Activated T-helper 2 cell treated with anti-CD3 and anti-CD28 coated beads, Interferon-gamma antibody, Interleukin-2, Interleukin-4, amounts not matched to agents 10 μg/mL and 5 μg/mL and 100 μg/mL, durations not matched to agents 14 hours and 24 hours and 36 hours (primary cell): ENCODE data around the gene BTBD2. TPM values are rescaled to one million over a fixed set of nuclear protein-coding genes. Genes with fewer than 3 reads are reported as not detected.
A peak's percentile ranks its signal among the peaks of the same experiment; 100 is the strongest.

Source experiments
- DNase-seq: peaks from one replicate; pipeline ENCODE4 v3.0.0; 2021; ENCODE audit warnings: low spot score
- H3K27ac Mint-ChIP-seq: one replicate; pipeline ENCODE4 v1.8.0; 2021; ENCODE audit warnings: mixed read lengths
- H3K27me3 Mint-ChIP-seq: one replicate; pipeline ENCODE4 v1.8.0; 2021; ENCODE audit warnings: low read depth, mixed read lengths
- H3K36me3 Mint-ChIP-seq: one replicate; pipeline ENCODE4 v1.8.0; 2021; ENCODE audit warnings: low read depth, mixed read lengths
- H3K4me1 Mint-ChIP-seq: one replicate; pipeline ENCODE4 v1.8.0; 2021; ENCODE audit warnings: low read depth, mixed read lengths
- H3K4me3 Mint-ChIP-seq: one replicate; pipeline ENCODE4 v1.8.0; 2021; ENCODE audit warnings: low read depth, mild to moderate bottlenecking, moderate library complexity, mixed read lengths
- H3K9me3 Mint-ChIP-seq: one replicate; pipeline ENCODE4 v1.8.0; 2021; ENCODE audit warnings: mixed read lengths
- intact Hi-C: fragments of 100-400 bp; cut with micrococcal nuclease; formaldehyde crosslinking; loops from one replicate; pipeline ENCODE4 v1.15.1; 2023
- total RNA-seq: library from RNA; stranded (reverse); gene quantifications from 2 replicates; pipeline ENCODE4 v1.2.3, GENCODE V29; 2022

BTBD2 gene
- total RNA-seq, 1 donor from 2014 or later, result 47.0 TPM

DNA sequence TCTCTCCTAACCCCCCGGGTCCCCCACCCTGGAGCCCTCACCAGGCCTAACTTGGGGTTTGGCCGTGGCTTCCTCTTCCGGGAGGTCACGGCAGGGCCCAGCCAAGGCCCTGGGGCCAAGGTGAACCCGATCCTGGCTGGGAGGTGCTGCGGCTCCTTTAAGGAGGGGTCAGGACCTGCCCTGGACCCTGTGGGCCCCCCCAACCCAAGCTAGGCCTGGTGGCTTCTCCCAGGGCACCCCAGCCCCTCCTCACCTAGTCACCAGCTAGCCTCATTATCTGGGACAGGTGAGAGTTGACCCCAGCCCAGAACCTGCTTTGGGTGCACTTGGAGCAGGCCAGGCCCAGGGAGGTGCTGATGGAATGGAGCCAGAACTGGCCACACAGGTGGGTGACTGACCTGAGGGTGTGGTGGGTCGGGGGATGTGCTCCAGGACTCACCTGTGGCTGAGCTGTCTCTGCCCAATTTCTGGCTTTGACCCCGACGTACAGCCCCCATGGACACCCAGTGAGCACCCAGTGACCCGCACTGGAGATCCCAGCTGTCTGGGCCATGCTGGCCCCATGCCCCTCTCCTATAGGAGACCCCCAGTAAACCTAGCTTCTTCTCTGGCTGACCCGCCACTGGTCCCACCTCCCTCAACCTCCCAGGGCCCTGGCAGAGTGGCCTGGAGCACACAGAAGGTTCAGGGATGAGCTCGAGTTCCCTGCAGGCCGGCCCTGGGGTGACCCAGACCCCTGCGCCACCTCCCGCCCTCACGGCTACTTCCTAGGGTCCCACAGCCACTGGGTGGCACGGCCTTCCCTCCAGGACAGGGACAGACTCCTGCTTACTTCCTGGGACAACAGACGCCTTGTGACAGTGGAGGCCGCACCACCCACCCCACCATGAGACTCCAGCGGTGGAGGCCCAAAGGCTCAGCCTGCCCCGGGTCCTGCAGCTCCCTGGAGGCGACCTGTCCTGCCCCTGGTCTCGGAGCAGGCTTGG, 42.3 kb upstream of the BTBD2 start:
- no peak for DNase-seq
- intact Hi-C loops, result no loop called here
- H3K27me3 Mint-ChIP-seq, result no peaks in the 10 kb centered on the region
- no peak overlapping the region for H3K4me3 Mint-ChIP-seq
- H3K9me3 Mint-ChIP-seq, result no peaks in the 10 kb centered on the region
- peak overlapping the region; percentile 46 for H3K27ac Mint-ChIP-seq
- H3K4me1 Mint-ChIP-seq, result peaks cover 34% of the 10 kb centered on the region
- no peaks in the 10 kb centered on the region for H3K36me3 Mint-ChIP-seq

DNA sequence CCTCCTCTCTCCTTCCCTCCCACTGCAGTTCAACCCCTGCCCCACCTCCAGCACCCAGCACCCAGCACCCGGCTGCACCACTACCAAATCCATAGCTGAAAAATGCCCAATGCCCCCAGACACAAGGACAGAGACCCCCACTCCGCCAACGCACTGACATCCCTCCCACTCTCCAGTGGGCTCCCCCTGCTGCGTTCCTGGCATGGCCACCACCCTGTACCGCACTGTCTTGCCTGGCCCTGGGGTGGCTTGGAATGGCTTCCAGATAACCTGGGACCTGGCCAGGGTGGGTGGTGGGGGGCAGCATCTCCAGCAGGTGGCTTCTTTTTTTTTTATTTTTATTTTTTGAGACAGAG, 41.3 kb upstream of the BTBD2 start:
- H3K27ac Mint-ChIP-seq, result peak overlapping the region; percentile 72
- H3K36me3 Mint-ChIP-seq, result no peaks in the 10 kb centered on the region
- peak overlapping the region; percentile 45 for H3K4me3 Mint-ChIP-seq
- no peaks in the 10 kb centered on the region for H3K27me3 Mint-ChIP-seq
- no peak for DNase-seq
- no peaks in the 10 kb centered on the region for H3K9me3 Mint-ChIP-seq
- intact Hi-C loops, result no loop called here
- H3K4me1 Mint-ChIP-seq, result peaks cover 32% of the 10 kb centered on the region

DNA sequence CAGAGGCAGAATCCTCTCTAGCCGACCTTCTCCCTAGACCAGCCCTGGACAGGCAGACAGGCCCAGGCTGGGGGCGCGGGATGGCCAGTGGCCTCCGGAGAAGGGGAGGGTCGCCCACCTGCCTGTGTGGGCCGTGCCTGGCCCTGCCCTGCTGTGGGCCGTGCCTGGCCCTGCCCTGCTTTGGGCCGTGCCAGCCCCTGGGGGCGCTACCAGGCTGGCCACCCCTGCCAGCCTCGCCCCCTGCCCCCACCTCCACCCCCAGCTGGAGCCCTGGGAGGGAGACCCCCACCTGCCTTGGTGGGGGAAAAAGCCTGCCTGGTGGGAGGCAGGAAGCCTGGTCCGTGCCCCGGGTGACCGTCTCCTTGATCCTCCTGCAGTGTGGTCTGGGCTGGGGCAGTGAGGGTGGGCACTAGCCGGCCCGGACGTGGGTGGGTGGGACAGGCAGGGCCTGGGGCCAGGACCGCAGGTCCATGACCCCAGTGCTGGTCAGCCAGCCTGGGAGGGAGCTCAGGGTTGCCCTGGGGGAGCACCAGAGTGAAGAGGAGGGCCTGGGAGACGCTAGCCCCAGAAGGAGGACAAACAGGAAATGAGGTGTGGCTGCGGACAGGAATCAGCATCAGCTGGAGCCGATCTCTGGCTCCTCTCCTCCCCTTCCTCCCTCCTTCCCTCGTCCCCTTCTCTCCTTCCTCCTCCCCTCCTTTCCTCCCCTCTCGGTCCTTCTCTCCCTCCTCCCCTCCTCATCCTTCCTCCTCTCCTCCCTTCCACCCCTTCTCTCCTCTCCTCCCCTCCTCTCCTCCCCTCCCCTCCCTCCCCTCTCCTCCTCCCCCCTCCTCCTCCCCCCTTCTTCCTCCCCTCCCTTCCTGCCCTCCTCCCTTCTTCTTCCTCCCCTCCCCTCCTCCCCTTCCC, 40.7 kb upstream of the BTBD2 start:
- H3K27me3 Mint-ChIP-seq, result no peaks in the 10 kb centered on the region
- peaks cover 36% of the 10 kb centered on the region for H3K4me1 Mint-ChIP-seq
- DNase-seq, result no peak
- intact Hi-C loops, result no loop called here
- peak overlapping the region; percentile 75 for H3K4me3 Mint-ChIP-seq
- no peaks in the 10 kb centered on the region for H3K36me3 Mint-ChIP-seq
- H3K27ac Mint-ChIP-seq, result peak overlapping the region; percentile 89
- H3K9me3 Mint-ChIP-seq, result no peaks in the 10 kb centered on the region

DNA sequence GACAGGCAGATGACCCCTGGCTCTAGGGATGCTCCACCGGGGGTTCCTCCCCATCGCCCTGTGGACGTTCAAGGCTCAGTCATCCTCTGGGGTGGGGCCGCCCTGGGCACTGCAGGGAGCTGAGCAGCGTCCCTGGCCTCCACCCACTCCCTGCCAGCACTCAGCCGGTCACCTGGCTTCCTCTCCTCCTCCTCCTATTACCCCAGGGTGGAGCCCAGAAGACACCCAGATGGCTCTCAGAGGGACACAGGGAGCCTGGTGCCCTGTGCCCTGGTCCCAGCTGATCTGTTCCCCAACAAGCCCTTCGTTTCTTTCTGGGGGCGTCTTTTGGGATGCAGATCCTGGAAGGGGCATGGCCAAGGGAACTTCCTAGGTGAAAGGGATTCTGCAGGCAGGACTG, 39.2 kb upstream of the BTBD2 start:
- peaks cover 5% of the 10 kb centered on the region for H3K36me3 Mint-ChIP-seq
- DNase-seq, result no peak
- peak overlapping the region; percentile 68 for H3K27ac Mint-ChIP-seq
- no peaks in the 10 kb centered on the region for H3K27me3 Mint-ChIP-seq
- H3K4me1 Mint-ChIP-seq, result peaks cover 29% of the 10 kb centered on the region
- intact Hi-C loops, result loop anchor here (5.0 kb wide), 1 partner anchor 38 kb away; no protein-coding TSS in a partner anchor
- no peak overlapping the region for H3K4me3 Mint-ChIP-seq
- H3K9me3 Mint-ChIP-seq, result no peaks in the 10 kb centered on the region

DNA sequence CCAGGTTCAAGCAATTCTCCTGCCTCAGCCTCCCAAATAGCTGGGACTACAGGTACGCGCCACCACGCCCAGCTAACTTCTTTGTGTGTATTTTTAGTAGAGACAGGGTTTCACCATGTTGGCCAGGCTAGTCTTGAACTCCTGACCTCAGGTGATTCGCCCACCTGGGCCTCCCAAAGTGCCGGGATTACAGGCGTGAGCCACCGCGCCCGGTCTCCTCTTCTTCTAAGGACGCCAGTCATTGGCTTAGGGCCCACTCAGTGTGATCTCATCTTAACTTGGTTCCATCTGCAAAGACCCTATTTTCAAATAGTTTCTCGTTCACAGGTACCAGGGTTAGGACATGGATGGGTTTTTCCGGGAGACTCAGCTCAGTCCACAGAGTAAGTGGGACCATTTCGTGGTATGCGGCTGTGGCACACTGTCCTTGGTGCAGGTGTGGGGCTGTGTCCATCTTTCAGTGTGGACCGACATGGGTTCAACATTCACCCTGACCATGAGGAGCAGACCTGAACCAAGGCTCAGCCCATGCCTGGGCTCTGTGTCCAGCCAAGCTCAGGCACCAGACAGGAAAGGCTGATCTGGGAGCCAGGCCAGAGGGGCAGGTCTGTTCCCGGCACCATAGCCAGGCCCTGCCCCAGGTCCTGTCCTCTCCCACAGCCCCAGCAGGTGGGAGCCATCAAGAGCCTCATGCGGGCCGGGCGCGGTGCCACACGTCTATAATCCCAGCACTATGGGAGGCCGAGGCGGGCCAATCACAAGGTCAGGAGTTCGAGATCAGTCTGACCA, 38.3 kb upstream of the BTBD2 start:
- H3K27me3 Mint-ChIP-seq, result no peaks in the 10 kb centered on the region
- no peak for DNase-seq
- intact Hi-C loops, result loop anchor here (5.0 kb wide), 1 partner anchor 39 kb away; no protein-coding TSS in a partner anchor
- no peaks in the 10 kb centered on the region for H3K9me3 Mint-ChIP-seq
- H3K27ac Mint-ChIP-seq, result peak overlapping the region; percentile 65
- H3K4me3 Mint-ChIP-seq, result no peak overlapping the region
- peaks cover 31% of the 10 kb centered on the region for H3K4me1 Mint-ChIP-seq
- peaks cover 11% of the 10 kb centered on the region for H3K36me3 Mint-ChIP-seq

DNA sequence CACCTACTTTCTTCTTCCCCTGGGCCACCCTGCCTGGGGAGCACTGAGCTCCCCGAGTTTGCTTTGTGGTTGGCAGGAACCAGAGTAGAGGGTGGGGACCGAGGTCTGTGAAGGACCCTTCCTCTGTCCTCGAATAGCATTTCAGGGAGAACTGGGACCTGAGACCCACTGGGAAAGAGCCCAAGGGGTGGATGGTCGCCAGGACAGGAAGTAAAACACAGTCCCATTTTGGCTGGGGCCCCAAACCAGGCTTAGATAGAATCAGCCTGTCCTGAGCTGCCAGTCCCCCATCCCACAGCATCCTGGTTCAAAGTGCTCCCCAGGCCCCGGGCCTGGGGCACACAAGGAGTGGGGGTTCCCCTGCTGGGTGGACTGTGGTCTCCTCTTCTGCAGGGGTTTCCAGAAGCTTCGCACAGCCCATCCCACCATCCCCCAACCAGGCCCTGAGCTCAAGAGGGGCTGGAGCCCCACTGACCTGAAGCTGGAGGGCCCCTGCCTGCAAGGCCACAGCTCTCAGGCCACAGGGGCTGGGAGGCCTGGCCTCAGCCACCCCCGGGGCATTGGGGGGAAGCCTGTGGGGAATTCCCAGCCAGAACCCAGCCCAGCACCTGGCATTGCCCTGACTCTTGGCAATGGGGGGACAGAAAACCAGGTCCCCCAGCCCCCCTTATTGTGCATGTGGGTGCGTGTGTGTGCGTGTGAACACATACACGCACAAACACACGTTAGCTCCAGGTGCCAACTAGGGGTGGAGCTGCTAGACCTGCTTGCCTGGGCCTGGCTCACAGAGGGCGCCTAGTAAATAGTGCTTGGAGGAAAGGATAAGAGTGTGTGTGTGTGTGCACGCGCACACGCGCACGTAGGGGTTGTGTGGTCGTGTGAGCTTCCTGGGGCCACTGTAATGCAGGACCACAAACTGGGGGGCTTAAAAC, 36.5 kb upstream of the BTBD2 start:
- H3K4me3 Mint-ChIP-seq, result peak overlapping the region; percentile 72
- no peaks in the 10 kb centered on the region for H3K9me3 Mint-ChIP-seq
- H3K27ac Mint-ChIP-seq, result peak overlapping the region; percentile 86
- H3K27me3 Mint-ChIP-seq, result no peaks in the 10 kb centered on the region
- H3K36me3 Mint-ChIP-seq, result peaks cover 18% of the 10 kb centered on the region
- DNase-seq, result no peak
- peaks cover 31% of the 10 kb centered on the region for H3K4me1 Mint-ChIP-seq
- intact Hi-C loops, result loop anchor here (1.0 to 5.0 kb wide), 2 partner anchors 9 to 40 kb away; no protein-coding TSS in a partner anchor

DNA sequence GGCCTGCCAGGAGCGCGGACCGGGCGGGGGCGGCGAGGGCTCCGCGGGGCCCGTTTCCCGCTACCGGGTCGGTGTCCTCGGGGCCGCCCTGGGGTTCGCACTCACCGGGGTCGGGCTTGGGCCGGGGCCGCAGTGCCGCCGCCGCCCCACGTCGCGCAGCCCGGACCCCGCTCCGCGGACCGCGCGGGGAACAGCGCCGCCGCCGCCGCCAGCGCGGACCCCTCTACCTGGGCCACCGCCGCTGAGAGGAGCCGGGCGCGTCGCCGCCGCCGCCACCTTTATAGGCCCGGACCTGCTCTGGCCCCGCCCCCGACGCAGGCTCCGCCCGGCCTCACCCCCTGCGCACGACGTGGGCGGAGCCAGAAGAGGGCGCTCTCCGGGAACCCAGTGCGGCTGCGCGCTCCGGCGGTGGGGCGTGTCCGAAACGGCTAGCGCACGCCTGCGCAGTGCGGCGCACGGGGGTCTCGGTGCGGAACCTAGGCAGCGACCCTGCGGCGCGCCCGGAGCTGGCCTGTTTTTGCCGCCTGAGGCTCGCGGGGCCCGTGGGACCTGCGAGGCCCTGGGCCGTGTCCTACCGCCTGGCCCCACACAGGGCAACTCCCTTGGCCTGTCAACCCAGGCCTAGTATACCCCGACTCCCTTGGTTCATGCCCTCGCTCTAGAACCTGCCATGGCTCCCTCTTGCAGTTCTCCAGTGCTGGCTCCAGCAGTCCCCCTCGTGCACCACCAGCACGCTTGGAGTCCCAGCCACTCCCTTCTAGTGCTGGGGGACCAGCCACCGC, 35.7 kb upstream of the BTBD2 start, which contains the start of gene MKNK2:
Gene MKNK2, minus strand, starts transcription at position 254 of the 782 bp plus-strand sequence. CDS start 393 bp downstream, outside the sequence.
- DNase-seq, result peak; percentile 91
- intact Hi-C loops, result loop anchor here (1.0 to 5.0 kb wide), 3 partner anchors 9 to 41 kb away; no protein-coding TSS in a partner anchor
- Mint-ChIP-seq H3K27me3 (no peaks in the 10 kb centered on the region), H3K9me3 (no peaks in the 10 kb centered on the region), H3K4me3 (peak within 1 kb of the TSS; percentile 82), H3K27ac (peak within 1 kb of the TSS; percentile 86), H3K4me1 (peaks cover 25% of the 10 kb centered on the region), H3K36me3 (peaks cover 21% of the 10 kb centered on the region)

DNA sequence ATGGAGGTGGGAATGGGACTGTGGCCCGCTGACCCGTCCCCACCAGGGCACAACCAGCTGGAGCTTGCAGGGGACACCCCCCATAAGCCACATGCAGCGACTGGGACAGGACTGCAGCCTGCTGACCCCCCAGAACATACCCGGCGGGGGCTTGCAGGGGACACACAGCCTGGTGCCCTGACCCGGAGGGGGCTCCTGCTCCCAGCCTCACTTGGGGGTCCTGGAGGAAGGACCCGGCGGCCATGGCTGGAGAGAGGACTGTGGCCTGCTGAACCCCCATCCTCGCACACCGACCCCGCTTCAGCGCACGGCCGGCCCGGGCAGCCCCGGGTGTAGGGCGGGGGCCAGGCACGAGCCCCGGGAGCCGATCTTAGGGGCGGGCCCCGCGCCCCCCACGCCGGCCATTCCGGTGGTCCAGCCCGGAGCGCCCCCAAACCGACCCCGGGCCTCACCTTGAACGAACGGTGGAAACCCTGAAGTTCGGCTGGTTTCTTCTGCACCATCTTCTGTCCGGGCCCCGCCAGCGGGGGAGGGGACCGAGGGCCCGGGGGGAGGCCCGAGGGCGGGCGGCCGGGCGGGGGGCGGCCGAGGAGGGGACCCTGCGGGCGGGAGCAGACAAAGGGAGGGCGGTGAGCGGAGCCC, 35.0 kb upstream of the BTBD2 start:
- Mint-ChIP-seq H3K4me3 (peak overlapping the region; percentile 82), H3K27ac (no peak overlapping the region), H3K9me3 (no peaks in the 10 kb centered on the region), H3K4me1 (peaks cover 22% of the 10 kb centered on the region), H3K36me3 (peaks cover 21% of the 10 kb centered on the region), H3K27me3 (no peaks in the 10 kb centered on the region)
- intact Hi-C loops, result loop anchor here (1.0 to 5.0 kb wide), 2 partner anchors 8 to 42 kb away; no protein-coding TSS in a partner anchor
- DNase-seq, result no peak

DNA sequence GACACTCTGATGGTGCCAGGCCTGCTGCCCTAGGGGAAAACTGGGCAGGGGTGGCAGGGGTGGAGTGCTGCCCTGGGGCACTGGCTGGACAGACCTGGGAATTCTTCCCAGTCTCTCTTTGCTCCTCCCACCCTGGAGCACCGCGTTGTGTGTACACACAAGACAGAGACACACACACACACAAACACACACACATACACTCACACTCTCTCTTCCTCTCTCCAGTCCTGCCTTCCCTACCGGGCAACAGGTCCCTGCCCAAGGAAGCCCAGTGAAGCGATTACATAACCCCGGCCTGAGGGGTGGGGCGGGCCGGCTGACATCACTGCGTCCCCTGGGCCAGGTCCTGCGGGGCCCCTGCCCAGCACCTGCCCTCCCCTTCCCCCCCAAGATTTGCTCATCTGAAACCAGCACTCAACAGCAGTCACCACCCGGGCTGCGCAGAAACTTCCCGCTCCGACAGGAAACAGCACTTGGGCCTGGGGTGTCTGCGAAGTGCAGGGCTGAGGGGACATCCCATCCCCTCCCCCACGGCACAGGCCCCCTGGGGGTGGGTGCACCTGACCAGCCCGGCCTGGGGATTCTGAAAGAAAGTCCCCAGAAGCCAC, 34.3 kb upstream of the BTBD2 start:
- Mint-ChIP-seq H3K9me3 (no peaks in the 10 kb centered on the region), H3K4me1 (peaks cover 19% of the 10 kb centered on the region), H3K27ac (peak overlapping the region; percentile 60), H3K36me3 (peaks cover 23% of the 10 kb centered on the region), H3K4me3 (peak overlapping the region; percentile 82), H3K27me3 (no peaks in the 10 kb centered on the region)
- intact Hi-C loops, result loop anchor here (1.0 to 5.0 kb wide), 2 partner anchors 8 to 42 kb away; no protein-coding TSS in a partner anchor
- peak; percentile 69 for DNase-seq
